GM12878 (cell line): Measurements from ENCODE around the gene CSMD2. TPM values are rescaled to one million over a fixed set of nuclear protein-coding genes. Genes with fewer than 3 reads are reported as not detected.

Experiments
- ATAC-seq: fragments of 200-7000 bp; cut with Tn5 transposase; 3 replicates; pipeline ENCODE4 v1.9.1; 2020; ENCODE audit warnings: mild to moderate bottlenecking, moderate library complexity
- BruUV-seq: library from RNA; stranded (reverse); fragments of 400-500 nt; replicated peaks from 2 replicates; lab custom pipeline; 2021; lab: Mats Ljungman, UMichigan
- CTCF ChIA-PET: fragments of 300-600 bp; sonication (Branson Sonifier 250); formaldehyde crosslinking; extraction: SDS; loops from one replicate; lab custom pipeline; 2021; ENCODE audit warnings: inconsistent platforms; lab: Yijun Ruan, JAX
- POLR2A ChIA-PET: fragments of 350-600 bp; formaldehyde crosslinking; extraction: SDS; loops from one replicate; lab custom pipeline; 2021; ENCODE audit warnings: inconsistent platforms; lab: Charles Lee
- RAD21 ChIA-PET: fragments of 300-600 bp; sonication (Branson Sonifier 250); formaldehyde crosslinking; loops from one replicate; lab custom pipeline; 2023; ENCODE audit warnings: antibody characterized with exemption; ENCODE audit not compliant: unreplicated experiment; lab: Charles Lee
- SMC1A ChIA-PET: fragments of 300-600 bp; sonication (Branson Sonifier 250); formaldehyde crosslinking; loops from one replicate; lab custom pipeline; 2023; ENCODE audit not compliant: unreplicated experiment, uncharacterized antibody; lab: Charles Lee
- DNase-seq: peaks from one replicate; pipeline ENCODE4 v3.0.0-alpha.2; 2011; ENCODE audit warnings: low read depth, low spot score
- FAIRE-seq: peaks from 3 replicates; lab custom pipeline; 2011; peaks lifted over from hg19 to GRCh38; lab: Jason Lieb, UNC
- H2AFZ ChIP-seq: 2 replicates; pipeline ENCODE4 v1.6.0; 2011; ENCODE audit warnings: low read depth, low read length, control low read depth; ENCODE audit not compliant: control insufficient read depth
- H3K27ac ChIP-seq: 2 replicates; pipeline ENCODE4 v1.5.1; 2011; ENCODE audit warnings: control low read depth; ENCODE audit not compliant: control insufficient read depth, insufficient read depth
- H3K27me3 ChIP-seq, 2 experiments: replicated peaks in 1 of 2; 2 replicates each; pipeline versions ENCODE4 v1.6.0 to v1.6.1; 2011; ENCODE audit warnings: low read length in 1 of 2; ENCODE audit not compliant: control insufficient read depth in 2 of 2, insufficient read depth in 2 of 2
- H3K36me3 ChIP-seq, 2 experiments: 2 replicates each; pipeline ENCODE4 v1.5.1; 2011; ENCODE audit warnings: low read length in 1 of 2; ENCODE audit not compliant: control insufficient read depth in 2 of 2, insufficient read depth in 2 of 2
- H3K4me1 ChIP-seq: 2 replicates; pipeline ENCODE4 v1.6.1; 2011; ENCODE audit warnings: mild to moderate bottlenecking, low read length, moderate library complexity, mixed read lengths; ENCODE audit not compliant: control insufficient read depth, insufficient read depth
- H3K4me2 ChIP-seq: 2 replicates; pipeline ENCODE4 v1.6.0; 2011; ENCODE audit warnings: control low read depth; ENCODE audit not compliant: control insufficient read depth, insufficient read depth
- H3K4me3 ChIP-seq: fragments of 200-600 bp; sonication (generic); 2 replicates; pipeline ENCODE4 v1.5.1; 2016
- H3K79me2 ChIP-seq: 2 replicates; pipeline ENCODE4 v1.6.0; 2011; ENCODE audit warnings: low read length; ENCODE audit not compliant: control insufficient read depth, insufficient read depth
- H3K9ac ChIP-seq: 2 replicates; pipeline ENCODE4 v1.8.0; 2011; ENCODE audit warnings: low read length, control low read depth, mixed read lengths; ENCODE audit not compliant: control insufficient read depth, insufficient read depth
- H3K9me3 ChIP-seq: replicated peaks from 3 replicates; pipeline ENCODE4 v1.5.1; 2011; ENCODE audit warnings: mild to moderate bottlenecking, low read length; ENCODE audit not compliant: control insufficient read depth, insufficient read depth
- H4K20me1 ChIP-seq: 2 replicates; pipeline ENCODE4 v1.6.0; 2011; ENCODE audit not compliant: control insufficient read depth, insufficient read depth
- ATF7 ChIP-seq: fragments of 450-650 bp; IDR thresholded peaks from 2 replicates; pipeline ENCODE4 v1.6.1; 2016; ENCODE audit warnings: low read depth, mild to moderate bottlenecking
- RAD51 ChIP-seq: fragments of 450-650 bp; IDR thresholded peaks from 2 replicates; pipeline ENCODE4 v1.6.1; 2016; ENCODE audit warnings: moderate library complexity, mild to moderate bottlenecking, inconsistent platforms
- RB1 ChIP-seq: fragments of 450-650 bp; formaldehyde crosslinking; IDR thresholded peaks from 2 replicates; pipeline ENCODE4 v1.6.1; 2017; ENCODE audit warnings: mild to moderate bottlenecking, borderline replicate concordance
- WGBS: methylation state at CpG from one replicate; pipeline ENCODE4 v1.1.6; 2016; ENCODE audit warnings: low lambda C conversion rate; ENCODE audit not compliant: insufficient replicate concordance, insufficient coverage; ENCODE audit errors: missing lambda C conversion rate; 5-methylcytosine and 5-hydroxymethylcytosine counted together
- in situ Hi-C: fragments of 300-500 bp; cut with MboI; formaldehyde crosslinking; loops from 9 replicates; pipeline ENCODE4 v1.14.3; 2018; ENCODE audit warnings: mixed read lengths
- intact Hi-C: fragments of 100-400 bp; cut with micrococcal nuclease; formaldehyde crosslinking; loops from one replicate; pipeline ENCODE4 v1.14.2; 2022; ENCODE audit not compliant: unreplicated experiment
- polyA plus RNA-seq, 11 experiments: library from polyadenylated mRNA; depleted of rRNA in 4 of 11; unstranded in 6 of 11; stranded (reverse) in 5 of 11; fragments of >200 nt; fragmentation: Nextera tagmentation in 4 of 11; fragmentation: Illumina TruSeq in 1 of 11; extraction: Ambion mirVana in 4 of 11; extraction: Trizol in 1 of 11; gene quantifications; 1 replicate in 1 of 11; 2 replicates in 10 of 11; pipeline versions ENCODE4 v1.2.1 to v1.2.3, GENCODE V29; 2011 to 2016; ENCODE audit warnings: inconsistent platforms in 2 of 11, missing spikeins in 2 of 11, low read depth in 1 of 11
- total RNA-seq, 4 experiments: library from RNA; depleted of rRNA in 3 of 4; stranded (reverse); fragments of >200 nt in 3 of 4; fragmentation: Illumina TruSeq in 1 of 4; extraction: Trizol in 1 of 4; gene quantifications; 2 replicates each; pipeline versions ENCODE4 v1.2.1 to v1.2.3, GENCODE V29; 2013 to 2021

CSMD2 gene
- total and polyA plus RNA-seq, 10 of the 15 experiments (the other 5 are each of a cell fraction or from before 2014, with no cell fraction given): under 0.01 TPM; not detected in 9

DNA sequence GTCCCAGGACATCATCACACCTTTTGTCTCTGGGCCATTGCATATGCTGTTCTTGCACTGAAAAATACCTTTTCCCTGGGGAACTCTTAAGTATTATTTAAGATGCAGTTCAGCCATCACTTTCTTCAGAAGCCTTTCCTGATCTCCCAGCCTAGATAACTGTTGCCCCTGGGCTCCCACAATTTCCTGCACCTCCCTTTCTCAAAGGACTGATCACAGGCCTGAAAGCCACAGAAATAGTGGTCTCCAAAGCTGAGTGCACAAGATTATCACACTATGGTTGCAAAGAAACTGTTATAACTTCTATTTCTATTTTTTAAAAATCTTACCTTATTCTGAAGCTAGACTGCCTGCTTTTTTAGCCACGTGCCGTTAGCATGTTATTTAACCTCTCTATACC lies 695.3 kb downstream of the CSMD2 start:
- ATAC-seq (no peak), FAIRE-seq (no peak), DNase-seq (no peak)
- Histone ChIP-seq H3K4me2 (no peak overlapping the region), H3K36me3 (no peaks in the 10 kb centered on the region), H2AFZ (no peak overlapping the region), H3K27ac (no peak overlapping the region), H3K27me3 (no peaks in the 10 kb centered on the region), H3K9me3 (no peaks in the 10 kb centered on the region), H3K4me3 (no peak overlapping the region), H3K9ac (no peak overlapping the region), H4K20me1 (no peaks in the 10 kb centered on the region), H3K79me2 (peaks cover 8% of the 10 kb centered on the region), H3K4me1 (peaks cover 7% of the 10 kb centered on the region)
- in situ Hi-C loops: loop anchor here (5.0 kb wide), 2 partner anchors 102 to 172 kb away; no protein-coding TSS in a partner anchor
- intact Hi-C loops: loop anchor here (1.0 to 5.0 kb wide), 3 partner anchors 102 to 174 kb away; no protein-coding TSS in a partner anchor
- 94% methylated on average over 2 of the region's 2 CpGs for WGBS
- BruUV-seq: no TSS peak
- POLR2A ChIA-PET: interaction anchor here (1.3 kb wide), 1 partner anchor 12 kb away, joined by 4 read pairs; no protein-coding TSS in a partner anchor
- CTCF ChIA-PET: interaction anchor here (0.7 to 9.8 kb wide), 16 partner anchors 9 to 375 kb away, joined by 3 to 239 read pairs (median 4); partner anchors contain the start of gene PHC2
- SMC1A ChIA-PET: interaction anchor here (1.8 to 8.8 kb wide), 4 partner anchors 12 to 374 kb away, joined by 5 to 149 read pairs (median 64); no protein-coding TSS in a partner anchor
- RAD21 ChIA-PET: interaction anchor here (1.3 to 6.3 kb wide), 5 partner anchors 13 to 356 kb away, joined by 3 to 103 read pairs (median 5); no protein-coding TSS in a partner anchor
- TF ChIP-seq RB1 (no peak), ATF7 (no peak)
- TF ChIP-seq, all 136 proteins: peak for 0

DNA sequence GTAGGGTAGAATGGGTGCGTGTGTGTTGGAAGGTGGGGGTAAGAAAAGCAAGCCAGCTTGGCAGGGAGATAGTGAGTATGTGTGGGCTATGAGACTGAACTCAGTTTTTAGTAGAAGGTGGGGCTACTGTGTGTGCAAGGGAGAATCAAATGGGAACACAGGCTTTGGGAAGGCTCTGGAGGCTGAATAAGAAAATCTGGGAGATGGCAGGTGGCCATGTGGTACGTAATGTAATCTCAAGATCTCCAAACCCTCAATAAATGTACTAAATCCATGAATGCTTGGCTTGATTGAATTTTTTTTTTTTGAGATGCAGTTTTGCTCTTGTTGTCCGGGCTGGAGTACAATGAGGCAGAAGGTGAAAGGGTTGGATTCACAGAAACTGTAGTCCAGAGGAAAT lies 696.1 kb downstream of the CSMD2 start:
- Histone ChIP-seq H3K4me2 (no peak overlapping the region), H3K79me2 (peaks cover 8% of the 10 kb centered on the region), H4K20me1 (no peaks in the 10 kb centered on the region), H3K9me3 (no peaks in the 10 kb centered on the region), H3K27ac (no peak overlapping the region), H3K36me3 (no peaks in the 10 kb centered on the region), H3K4me1 (peaks cover 13% of the 10 kb centered on the region), H2AFZ (no peak overlapping the region), H3K9ac (no peak overlapping the region), H3K4me3 (no peak overlapping the region), H3K27me3 (no peaks in the 10 kb centered on the region)
- in situ Hi-C loops: loop anchor here (5.0 kb wide), 2 partner anchors 102 to 172 kb away; no protein-coding TSS in a partner anchor
- 43% methylated on average over 3 of the region's 3 CpGs for WGBS
- FAIRE-seq (no peak), DNase-seq (no peak), ATAC-seq (no peak)
- intact Hi-C loops: no loop called here
- ChIA-PET SMC1A (interaction anchor here (1.6 to 8.8 kb wide), 6 partner anchors 11 to 373 kb away, joined by 3 to 149 read pairs (median 10); no protein-coding TSS in a partner anchor), RAD21 (interaction anchor here (1.3 to 6.3 kb wide), 5 partner anchors 9 to 173 kb away, joined by 3 to 103 read pairs (median 4); no protein-coding TSS in a partner anchor), CTCF (interaction anchor here (0.6 to 9.8 kb wide), 9 partner anchors 8 to 173 kb away, joined by 3 to 239 read pairs (median 15); no protein-coding TSS in a partner anchor), POLR2A (no interaction called here)
- no TSS peak for BruUV-seq
- TF ChIP-seq RAD51: no peak
